Parathyroid adenoma (tissue), 2 donors: Measurements from ENCODE around the gene LLPH.

ENCODE experiments used
- H2AFZ ChIP-seq: fragments of 300-600 bp; sonication (generic); one replicate; pipeline ENCODE4 v1.7.0; 2017; ENCODE audit warnings: antibody characterized with exemption, mild to moderate bottlenecking
- H3K27ac ChIP-seq: fragments of 300-600 bp; sonication (generic); one replicate; pipeline ENCODE4 v1.7.0; 2017
- H3K27me3 ChIP-seq: fragments of 300-600 bp; sonication (generic); one replicate; pipeline ENCODE4 v1.7.0; 2017; ENCODE audit warnings: low read length; ENCODE audit not compliant: control insufficient read depth, insufficient read depth
- H3K36me3 ChIP-seq: fragments of 300-600 bp; sonication (generic); one replicate; pipeline ENCODE4 v1.7.0; 2017; ENCODE audit warnings: low read length; ENCODE audit not compliant: control insufficient read depth, insufficient read depth
- H3K4me1 ChIP-seq: fragments of 300-600 bp; sonication (generic); one replicate; pipeline ENCODE4 v1.7.0; 2017; ENCODE audit warnings: control low read depth
- H3K4me2 ChIP-seq: fragments of 300-600 bp; sonication (generic); one replicate; pipeline ENCODE4 v1.7.0; 2017; ENCODE audit warnings: low read length
- H3K4me3 ChIP-seq: fragments of 300-600 bp; sonication (generic); one replicate; pipeline ENCODE4 v1.7.0; 2017; ENCODE audit warnings: low read depth, low read length
- H3K79me2 ChIP-seq: fragments of 300-600 bp; sonication (generic); one replicate; pipeline ENCODE4 v1.7.0; 2017; ENCODE audit warnings: control low read depth
- H3K9ac ChIP-seq: fragments of 300-600 bp; sonication (generic); one replicate; pipeline ENCODE4 v1.7.0; 2017; ENCODE audit warnings: mild to moderate bottlenecking
- H3K9me3 ChIP-seq: fragments of 300-600 bp; sonication (generic); one replicate; pipeline ENCODE4 v1.7.0; 2017; ENCODE audit warnings: low read length; ENCODE audit not compliant: control insufficient read depth
- TF ChIP-seq, protein P1 (sequence below): fragments of 300-600 bp; sonication (generic); IDR thresholded peaks from one replicate; pipeline ENCODE4 v1.7.0; 2017; ENCODE audit warnings: antibody characterized with exemption, mild to moderate bottlenecking
- donor health status: primary hyperparathyroidism.

The LLPH gene

DNA sequence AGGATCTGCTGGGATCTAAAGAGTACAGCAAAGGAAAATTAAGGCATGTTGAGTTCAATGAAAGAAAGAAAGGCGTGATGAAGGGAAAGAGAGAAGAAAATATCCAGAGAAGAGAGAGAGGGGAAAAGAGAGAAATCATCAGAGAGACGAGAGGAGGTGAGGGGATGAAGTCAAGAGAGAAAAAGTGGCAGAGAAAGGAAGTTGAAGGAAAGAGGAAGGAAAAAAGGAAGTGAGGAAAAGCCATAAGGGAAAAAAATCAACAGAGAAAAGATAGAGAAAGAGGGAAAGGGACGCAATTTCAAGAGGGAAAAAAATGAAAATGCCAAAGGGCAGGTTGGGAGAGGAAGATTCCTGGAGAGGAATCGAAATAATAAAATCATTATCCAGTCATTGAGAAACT, 40.4 kb downstream of the LLPH start:
- H3K4me2 ChIP-seq = no peak overlapping the region
- no peaks in the 10 kb centered on the region for H3K36me3 ChIP-seq
- no peaks in the 10 kb centered on the region for H3K79me2 ChIP-seq
- H3K27me3 ChIP-seq = no peaks in the 10 kb centered on the region
- no peaks in the 10 kb centered on the region for H3K9me3 ChIP-seq
- no peaks in the 10 kb centered on the region for H3K4me1 ChIP-seq
- H3K9ac ChIP-seq = no peak overlapping the region
- TF ChIP-seq, protein P1, sequence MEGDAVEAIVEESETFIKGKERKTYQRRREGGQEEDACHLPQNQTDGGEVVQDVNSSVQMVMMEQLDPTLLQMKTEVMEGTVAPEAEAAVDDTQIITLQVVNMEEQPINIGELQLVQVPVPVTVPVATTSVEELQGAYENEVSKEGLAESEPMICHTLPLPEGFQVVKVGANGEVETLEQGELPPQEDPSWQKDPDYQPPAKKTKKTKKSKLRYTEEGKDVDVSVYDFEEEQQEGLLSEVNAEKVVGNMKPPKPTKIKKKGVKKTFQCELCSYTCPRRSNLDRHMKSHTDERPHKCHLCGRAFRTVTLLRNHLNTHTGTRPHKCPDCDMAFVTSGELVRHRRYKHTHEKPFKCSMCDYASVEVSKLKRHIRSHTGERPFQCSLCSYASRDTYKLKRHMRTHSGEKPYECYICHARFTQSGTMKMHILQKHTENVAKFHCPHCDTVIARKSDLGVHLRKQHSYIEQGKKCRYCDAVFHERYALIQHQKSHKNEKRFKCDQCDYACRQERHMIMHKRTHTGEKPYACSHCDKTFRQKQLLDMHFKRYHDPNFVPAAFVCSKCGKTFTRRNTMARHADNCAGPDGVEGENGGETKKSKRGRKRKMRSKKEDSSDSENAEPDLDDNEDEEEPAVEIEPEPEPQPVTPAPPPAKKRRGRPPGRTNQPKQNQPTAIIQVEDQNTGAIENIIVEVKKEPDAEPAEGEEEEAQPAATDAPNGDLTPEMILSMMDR = no peak
- H2AFZ ChIP-seq = peak overlapping the region; percentile 31
- no peak overlapping the region for H3K27ac ChIP-seq
- H3K4me3 ChIP-seq = no peak overlapping the region

DNA sequence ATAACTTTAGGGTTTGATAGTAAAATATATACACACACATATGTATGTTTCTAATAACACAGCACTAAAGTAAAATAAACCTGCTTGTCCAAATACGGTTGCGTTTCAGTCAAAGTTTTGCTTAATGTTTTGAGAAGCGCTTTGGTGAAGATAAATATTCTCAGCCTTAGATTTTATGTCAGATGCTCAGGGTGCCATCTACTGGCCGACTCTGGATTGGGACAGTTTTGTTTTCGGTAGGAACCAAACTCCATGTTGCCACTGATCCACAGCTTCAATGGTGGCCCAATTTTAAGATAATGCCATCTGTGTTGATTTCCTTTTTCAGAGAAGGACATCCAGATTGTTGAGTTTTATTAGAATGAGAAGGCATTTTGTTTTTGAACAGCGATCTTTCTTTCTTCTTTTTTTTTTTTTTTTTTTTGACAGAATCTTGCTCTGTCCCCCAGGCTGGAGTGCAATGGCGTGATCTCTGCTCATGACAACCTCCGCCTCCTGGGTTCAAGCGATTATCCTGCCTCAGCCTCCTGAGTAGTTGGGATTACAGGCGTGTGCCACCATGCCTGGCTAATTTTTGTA, 43.1 kb downstream of the LLPH start:
- no peak overlapping the region for H3K4me3 ChIP-seq
- no peaks in the 10 kb centered on the region for H3K79me2 ChIP-seq
- no peaks in the 10 kb centered on the region for H3K4me1 ChIP-seq
- no peaks in the 10 kb centered on the region for H3K27me3 ChIP-seq
- H3K4me2 ChIP-seq = no peak overlapping the region
- no peak overlapping the region for H3K27ac ChIP-seq
- H2AFZ ChIP-seq = peak overlapping the region; percentile 27
- H3K36me3 ChIP-seq = no peaks in the 10 kb centered on the region
- no peaks in the 10 kb centered on the region for H3K9me3 ChIP-seq
- TF ChIP-seq, protein P1 = peak; percentile 64
- H3K9ac ChIP-seq = no peak overlapping the region

DNA sequence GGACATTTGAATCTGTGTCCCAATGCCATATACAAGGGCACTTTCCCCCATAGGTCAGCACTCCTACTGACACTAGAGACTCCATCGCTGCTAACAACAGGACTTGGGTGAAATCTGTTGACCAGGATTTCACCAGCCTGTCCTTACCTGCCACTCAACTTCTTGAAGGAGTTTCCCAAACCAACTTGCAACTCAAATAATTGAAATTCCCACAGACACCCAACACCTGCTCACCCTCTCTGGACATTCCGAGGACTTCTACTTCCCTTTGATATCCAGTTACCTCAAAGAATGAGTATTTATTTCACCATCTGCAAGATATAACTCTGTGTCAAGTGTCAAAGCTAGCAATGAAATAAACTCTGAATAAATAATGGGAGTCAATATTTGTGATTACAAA, 44.6 kb downstream of the LLPH start:
- H3K27ac ChIP-seq = no peak overlapping the region
- no peaks in the 10 kb centered on the region for H3K27me3 ChIP-seq
- H3K9ac ChIP-seq = no peak overlapping the region
- H3K79me2 ChIP-seq = no peaks in the 10 kb centered on the region
- TF ChIP-seq, protein P1 = no peak
- H3K36me3 ChIP-seq = no peaks in the 10 kb centered on the region
- no peak overlapping the region for H3K4me2 ChIP-seq
- no peak overlapping the region for H3K4me3 ChIP-seq
- H3K9me3 ChIP-seq = no peaks in the 10 kb centered on the region
- no peaks in the 10 kb centered on the region for H3K4me1 ChIP-seq
- H2AFZ ChIP-seq = no peak overlapping the region

DNA sequence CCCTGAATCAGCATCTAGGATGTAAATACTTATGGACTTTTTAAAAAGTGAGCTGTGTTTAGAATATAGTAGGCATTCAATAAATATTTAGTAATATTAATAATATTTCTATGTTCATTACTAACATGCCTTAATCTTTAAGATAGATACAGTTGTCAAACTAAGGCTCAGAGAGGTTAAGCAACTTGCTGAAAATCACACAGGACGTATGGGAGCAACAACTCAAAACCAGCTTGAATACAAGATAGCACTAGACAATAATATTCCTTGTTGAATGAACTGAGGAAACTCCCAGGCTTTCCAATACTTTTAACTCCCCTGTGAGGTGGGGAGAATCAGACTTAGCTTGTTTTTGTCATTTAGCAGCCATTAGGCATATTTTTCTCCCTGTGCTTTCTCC, 45.3 kb downstream of the LLPH start:
- Histone ChIP-seq H2AFZ (no peak overlapping the region), H3K27ac (no peak overlapping the region), H3K9ac (no peak overlapping the region), H3K4me1 (no peaks in the 10 kb centered on the region), H3K4me3 (no peak overlapping the region), H3K79me2 (no peaks in the 10 kb centered on the region), H3K9me3 (no peaks in the 10 kb centered on the region), H3K27me3 (no peaks in the 10 kb centered on the region), H3K36me3 (no peaks in the 10 kb centered on the region), H3K4me2 (no peak overlapping the region)
- TF ChIP-seq, protein P1 = no peak

DNA sequence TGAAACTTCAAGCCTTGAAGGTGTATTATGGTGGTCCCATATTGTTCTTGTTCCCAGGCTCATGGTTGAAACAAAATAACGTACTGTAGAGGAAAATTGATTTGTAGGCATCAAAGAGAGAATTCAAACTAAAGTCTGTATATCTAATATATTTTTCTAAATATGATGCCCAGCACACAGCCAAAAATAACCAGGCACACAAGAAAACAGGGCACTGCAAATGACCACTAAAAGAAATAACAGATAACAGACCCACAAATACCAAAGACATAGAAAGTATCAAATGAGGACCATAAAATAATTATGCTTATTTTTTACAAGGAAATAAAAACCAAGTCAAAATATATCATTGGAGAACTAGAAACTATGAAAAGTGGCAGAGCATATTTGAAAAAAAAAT, 46.8 kb downstream of the LLPH start:
- Histone ChIP-seq H3K9ac (no peak overlapping the region), H3K4me3 (no peak overlapping the region), H3K27ac (no peak overlapping the region), H3K79me2 (no peaks in the 10 kb centered on the region), H3K4me1 (no peaks in the 10 kb centered on the region), H3K27me3 (no peaks in the 10 kb centered on the region), H3K36me3 (no peaks in the 10 kb centered on the region), H3K4me2 (no peak overlapping the region), H3K9me3 (no peaks in the 10 kb centered on the region), H2AFZ (no peak overlapping the region)
- TF ChIP-seq, protein P1 = no peak
